HG02571 (cell line): ENCODE measurements around the gene IDS.
"Not testable (repeated sequence)": the region's sequence is repeated elsewhere in the genome, so short reads cannot be mapped to it uniquely, and the experiment has no call there.

Source experiments
- ATAC-seq: cut with Tn5 transposase; IDR thresholded peaks from one replicate; pipeline ENCODE4 v1.9.1; 2021; ENCODE audit warnings: mild to moderate bottlenecking, moderate library complexity; ENCODE audit not compliant: unreplicated experiment

The IDS gene

GRCh38 chrX:149504915-149505651 lies at the start of gene IDS:
IDS (minus strand) TSS chrX:149505306; CDS start chrX:149505137, 169 bp downstream.
- peak; percentile 70 for ATAC-seq

DNA sequence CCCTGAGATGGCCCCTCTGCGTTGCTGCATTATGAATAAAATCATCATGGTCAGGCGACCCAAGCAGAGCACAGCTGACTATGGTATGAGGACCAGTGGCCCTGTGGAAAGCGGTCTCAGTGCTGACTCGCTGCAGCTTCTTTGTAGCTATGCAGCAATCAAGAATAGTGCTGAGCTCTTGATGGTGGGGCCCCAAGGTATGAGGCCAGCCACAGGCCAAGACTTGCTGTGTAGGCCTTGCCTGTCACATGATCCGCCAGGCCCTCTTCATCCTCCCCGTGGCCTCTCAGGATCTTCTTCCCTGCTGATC lies 46.8 kb upstream of the IDS start:
- not testable (repeated sequence) for ATAC-seq

DNA sequence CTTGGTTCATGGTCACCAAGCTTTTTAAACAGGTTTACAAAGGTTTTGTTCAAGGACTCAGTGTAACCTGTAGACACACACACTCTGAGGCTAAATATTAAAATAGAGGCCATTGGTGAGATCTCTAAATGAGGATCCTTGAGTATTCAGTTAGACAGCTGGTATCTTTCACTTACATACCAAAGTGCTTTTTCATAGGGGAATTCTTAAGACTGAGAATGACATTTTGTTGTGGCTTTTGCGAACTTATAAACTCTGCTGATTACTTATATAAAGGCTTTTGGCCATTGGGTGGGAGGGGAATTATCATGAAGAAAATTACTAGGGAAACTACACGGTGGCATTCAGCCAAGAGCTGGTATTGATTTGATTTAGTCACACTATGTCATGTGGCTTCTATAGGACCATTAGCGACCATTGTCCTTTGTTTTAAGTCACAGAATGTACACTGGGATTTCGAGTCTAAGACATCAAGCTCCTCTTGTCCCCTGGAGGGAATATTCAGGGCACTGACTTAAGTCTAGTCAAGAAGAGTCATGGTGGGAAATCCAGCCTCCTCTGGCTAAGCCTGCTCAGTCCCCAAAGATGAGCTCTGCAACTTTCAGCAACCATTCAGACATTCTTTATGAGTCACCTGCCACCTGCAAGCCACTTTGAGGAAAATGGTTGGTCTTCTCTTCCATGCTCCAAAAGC lies 46.3 kb upstream of the IDS start:
- not testable (repeated sequence) for ATAC-seq

GRCh38 chrX:149550454-149550853 lies 45.3 kb upstream of the IDS start:
- not testable (repeated sequence) for ATAC-seq

GRCh38 chrX:149549701-149550100 lies 44.6 kb upstream of the IDS start, which contains the start of gene HSFX3:
HSFX3 (minus strand) TSS chrX:149549924; CDS start chrX:149549852, 72 bp downstream.
- not testable (repeated sequence) for ATAC-seq

DNA sequence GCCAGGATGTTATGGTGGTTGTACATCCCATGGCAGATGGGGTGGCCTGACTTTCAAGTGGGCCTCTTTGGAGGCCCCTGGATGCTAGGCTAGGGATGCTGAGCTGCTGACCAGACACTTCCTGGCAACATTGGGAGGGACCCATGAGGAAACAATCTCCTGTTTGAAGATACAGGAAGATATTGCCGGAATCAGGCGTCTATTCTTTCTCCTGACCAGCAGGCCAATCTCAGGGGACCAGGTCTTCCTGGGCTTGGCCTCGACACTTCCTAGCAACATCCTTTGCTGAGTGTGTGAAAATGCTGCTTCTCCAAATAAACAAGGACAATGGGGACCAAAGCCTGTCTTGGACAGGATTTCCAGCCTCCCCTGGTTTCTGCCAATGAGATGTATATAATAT lies 42.7 kb upstream of the IDS start:
- not testable (repeated sequence) for ATAC-seq

DNA sequence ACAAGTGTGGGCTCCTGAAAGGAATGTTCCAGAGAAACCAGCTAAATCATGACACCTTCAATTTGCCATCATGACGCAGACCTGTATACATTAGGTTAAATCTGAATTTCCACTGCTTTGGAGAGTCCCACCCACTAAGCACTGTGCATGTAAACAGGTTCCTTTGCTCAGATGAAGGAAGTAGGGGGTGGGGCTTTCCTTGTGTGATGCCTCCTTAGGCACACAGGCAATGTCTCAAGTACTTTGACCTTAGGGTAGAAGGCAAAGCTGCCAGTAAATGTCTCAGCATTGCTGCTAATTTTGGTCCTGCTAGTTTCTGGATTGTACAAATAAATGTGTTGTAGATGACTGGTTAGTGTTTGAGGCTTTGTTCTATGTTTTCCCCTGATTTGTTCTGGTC lies 41.9 kb upstream of the IDS start:
- ATAC-seq, result not testable (repeated sequence)

- ATAC-seq, result not testable (repeated sequence)
Measured at GRCh38 chrX:149545545-149546543, 40.7 kb upstream of the IDS start.

GRCh38 chrX:149541521-149542047 lies 36.5 kb upstream of the IDS start:
- ATAC-seq, result no peak

GRCh38 chrX:149540621-149541520 lies 35.8 kb upstream of the IDS start, which contains the start of gene EOLA1:
EOLA1 (plus strand) TSS chrX:149541012; CDS start chrX:149545631, 4,619 bp downstream.
- peak; percentile 79 for ATAC-seq

DNA sequence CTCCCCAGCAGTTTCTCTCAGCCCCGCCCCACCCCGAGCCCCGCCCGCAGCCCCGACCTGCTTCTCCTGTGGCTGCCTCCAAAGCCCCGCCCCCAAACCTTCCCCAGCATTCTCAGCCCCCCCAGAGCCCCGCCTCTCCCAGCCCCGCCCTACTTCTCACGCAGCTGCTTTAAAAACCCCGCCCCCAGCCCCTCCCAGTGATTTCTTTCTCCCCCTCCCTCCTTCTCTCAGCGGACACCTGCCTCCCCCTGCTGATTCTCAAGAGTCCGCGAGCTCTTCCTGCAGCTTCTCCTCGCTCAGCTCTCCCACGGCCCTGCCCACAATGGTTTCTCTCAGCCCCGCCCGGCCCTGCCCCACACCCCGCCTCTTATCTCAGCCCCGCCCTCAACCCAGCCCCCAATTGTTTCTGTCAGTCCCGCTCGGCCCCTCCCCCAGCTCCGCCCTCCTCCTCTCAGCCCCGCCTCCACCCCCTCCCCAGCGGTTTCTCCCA lies 35.1 kb upstream of the IDS start:
- peak; percentile 4 for ATAC-seq

- peak; percentile 39 for ATAC-seq
Measured at GRCh38 chrX:149539283-149540130, 34.4 kb upstream of the IDS start.

- ATAC-seq, result not testable (repeated sequence)
Measured at GRCh38 chrX:149537474-149537873, 32.4 kb upstream of the IDS start.

DNA sequence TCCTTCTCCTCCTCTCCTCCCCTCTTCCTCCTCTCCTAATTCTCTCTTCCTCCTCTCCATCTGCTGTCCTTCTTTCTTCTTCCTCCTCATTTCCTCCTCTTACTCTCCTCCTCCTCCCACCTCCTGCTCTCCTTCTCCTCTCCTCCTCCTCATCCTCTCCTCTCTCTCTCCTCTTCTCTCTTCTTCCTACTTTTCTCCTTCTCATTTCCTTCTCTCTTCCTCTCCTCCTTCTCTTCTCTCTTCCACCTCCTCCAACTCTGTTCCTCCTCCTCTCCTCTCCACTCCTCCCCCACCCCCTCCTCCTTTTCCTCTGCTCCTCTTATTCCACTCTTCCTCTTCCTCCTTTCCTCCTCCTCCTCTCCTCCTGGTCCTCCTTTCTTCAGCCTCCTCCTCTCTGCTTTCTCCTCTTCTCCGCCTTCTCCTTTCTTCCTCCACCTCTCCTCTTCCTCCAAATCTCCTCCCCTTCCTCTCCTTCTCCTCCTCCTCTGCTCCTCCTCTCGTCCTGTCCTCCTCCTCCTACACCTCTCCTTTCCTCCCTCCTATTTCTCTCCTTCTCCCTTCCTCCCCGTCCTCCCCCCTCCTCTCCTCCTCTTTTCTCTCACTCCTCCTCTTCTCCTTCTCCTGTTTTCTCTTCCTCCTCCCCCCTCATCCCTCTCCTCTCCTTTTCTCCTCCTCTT lies 30.0 kb upstream of the IDS start:
- not testable (repeated sequence) for ATAC-seq

DNA sequence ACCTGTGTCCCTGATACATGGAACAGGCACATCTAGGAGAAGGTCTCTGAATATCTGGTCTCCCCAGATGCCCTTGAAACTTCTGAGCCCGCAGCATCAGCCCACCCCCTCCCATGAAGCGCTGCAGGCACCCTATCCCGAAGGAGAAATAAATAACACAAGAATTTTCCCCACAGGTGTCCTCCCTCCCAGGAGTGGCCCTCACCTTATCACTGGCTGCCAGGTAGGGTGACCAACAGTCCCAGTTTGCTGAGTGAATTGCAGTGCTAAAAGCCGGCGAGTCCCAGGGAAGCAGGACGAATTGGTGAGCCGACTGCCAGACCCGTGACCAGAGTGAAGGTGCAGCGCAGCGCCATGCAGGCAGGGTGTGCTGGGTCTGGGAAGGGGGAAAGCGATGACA lies 28.9 kb upstream of the IDS start:
- not testable (repeated sequence) for ATAC-seq

DNA sequence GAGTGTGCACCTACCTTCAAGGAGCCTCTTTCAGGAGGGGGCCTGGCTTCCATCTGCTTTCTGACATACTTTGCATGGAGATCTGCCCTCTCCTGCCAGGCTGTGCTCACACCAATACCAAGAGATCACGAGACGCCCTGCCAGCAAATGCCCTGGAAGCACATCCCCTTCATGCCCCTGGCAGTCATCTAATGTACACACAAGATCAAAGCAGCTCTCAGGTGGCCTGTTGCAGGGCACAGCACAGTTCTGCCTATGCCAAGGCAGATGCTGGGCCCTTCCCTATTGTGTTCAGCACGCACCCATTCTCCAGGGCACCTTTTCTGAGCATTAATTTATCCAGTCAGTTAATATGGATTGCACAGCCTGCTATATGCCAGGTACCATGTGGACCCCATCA lies 27.8 kb upstream of the IDS start:
- ATAC-seq, result not testable (repeated sequence)

- peak; percentile 52 for ATAC-seq
Measured at GRCh38 chrX:149531599-149531998, 26.5 kb upstream of the IDS start.

- ATAC-seq, result no peak
Measured at GRCh38 chrX:149528381-149528780, 23.3 kb upstream of the IDS start.
